ENCODE data around the gene ZC3H12D. TPM values are rescaled to one million over a fixed set of nuclear protein-coding genes. Genes with fewer than 3 reads are reported as not detected.

The ZC3H12D gene
- total and polyA plus RNA-seq, 2 of the 8 experiments (the other 6 are each of a cell fraction or from before 2014, with no cell fraction given): 0.05 to 0.07 TPM

DNA sequence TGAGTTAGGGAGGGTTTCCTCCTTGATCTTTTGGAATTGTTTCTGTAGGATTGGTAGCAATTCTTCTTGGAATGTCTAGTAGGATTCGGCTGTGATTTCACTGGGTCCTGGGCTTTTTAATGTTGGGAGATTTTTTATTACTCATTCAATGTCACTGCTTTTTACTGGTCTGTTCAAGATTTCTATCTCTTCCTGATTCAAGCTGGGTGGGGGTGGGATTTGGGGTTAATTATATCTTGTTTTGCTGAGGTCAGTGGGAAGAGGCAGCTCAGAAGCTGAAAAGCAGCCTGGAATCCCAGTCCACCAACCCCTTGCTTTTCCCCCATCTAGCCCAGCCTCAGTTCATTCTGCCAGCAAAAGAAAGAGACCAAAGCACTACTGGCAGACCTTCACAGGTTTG, 45.2 kb downstream of the ZC3H12D start:
- Histone ChIP-seq H2BK5ac (ENCODE audit: low read depth, low read length) (no peak overlapping the region), H2BK12ac (ENCODE audit: low read depth, low read length) (no peak overlapping the region), H2AK5ac (ENCODE audit: low read depth, low read length) (no peak overlapping the region), H3K14ac (ENCODE audit: insufficient read length) (no peak overlapping the region), H3K79me1 (ENCODE audit: low read depth, low read length) (no peaks in the 10 kb centered on the region), H4K91ac (replicated peaks; ENCODE audit: insufficient read length, low read length) (no peak overlapping the region), H3K4me3 (ENCODE audit: extremely low read depth in 1 of 4, insufficient read depth in 2 of 4, low read depth in 3 of 4, low read length in 4 of 4) (no peak overlapping the region), H2BK20ac (ENCODE audit: low read length) (no peak overlapping the region), H3K9ac (replicated peaks in 1 of 4; ENCODE audit: extremely low read depth in 1 of 4, low read depth in 3 of 4, low read length in 3 of 4) (no peak overlapping the region), H2AFZ (ENCODE audit: low read length) (no peak overlapping the region), H3K4me2 (ENCODE audit: insufficient read depth in 1 of 2, low read depth in 2 of 2, low read length in 2 of 2) (no peak overlapping the region), H3K4me1 (replicated peaks in 1 of 4; ENCODE audit: control insufficient read depth in 3 of 4, insufficient read depth in 4 of 4, low read length in 3 of 4) (no peaks in the 10 kb centered on the region), H4K5ac (ENCODE audit: insufficient read length, low read depth, low read length) (no peak overlapping the region), H4K8ac (ENCODE audit: extremely low read depth, insufficient read depth, low read length) (no peak overlapping the region), H2BK15ac (ENCODE audit: low read length) (no peak overlapping the region), H3K23ac (ENCODE audit: insufficient read length) (no peak overlapping the region), H3K79me2 (ENCODE audit: control insufficient read depth in 1 of 2, insufficient read depth in 2 of 2, low read length in 2 of 2) (no peaks in the 10 kb centered on the region), H3K4ac (replicated peaks; ENCODE audit: insufficient read length, low read depth, low read length) (no peak overlapping the region), H3K18ac (ENCODE audit: extremely low read depth, low read length) (no peak overlapping the region), H4K20me1 (replicated peaks in 1 of 2; ENCODE audit: control insufficient read depth in 1 of 2, insufficient read depth in 2 of 2, low read length in 2 of 2) (no peaks in the 10 kb centered on the region), H3K27ac (ENCODE audit: low read depth, low read length) (no peak overlapping the region), H3K23me2 (ENCODE audit: low read depth, low read length) (no peaks in the 10 kb centered on the region), H3K36me3 (ENCODE audit: control insufficient read depth in 2 of 4, insufficient read depth in 4 of 4, low read length in 3 of 4) (no peaks in the 10 kb centered on the region), H3K9me3 (ENCODE audit: insufficient read depth in 2 of 2, low read depth in 1 of 2, low read length in 1 of 2) (no peaks in the 10 kb centered on the region; a peak in 2 of 4 replicates), H3K56ac (replicated peaks; ENCODE audit: insufficient read length, low read depth, low read length) (no peak overlapping the region), H3K27me3 (replicated peaks in 1 of 4; ENCODE audit: control insufficient read depth in 3 of 4, extremely low read depth in 1 of 4, insufficient read depth in 3 of 4, low read length in 3 of 4) (no peaks in the 10 kb centered on the region), H2BK120ac (replicated peaks; ENCODE audit: low read depth, low read length) (no peak overlapping the region)
- WGBS, 2 experiments (ENCODE audit: extremely low coverage in 1 of 2, insufficient coverage in 1 of 2, insufficient read length in 1 of 2, insufficient replicate concordance in 2 of 2, low coverage in 1 of 2, low lambda C conversion rate in 2 of 2, missing lambda C conversion rate in 1 of 2): 100% methylated on average over 1 of the region's 1 CpG; no CpG with 5 or more reads in 1 of the 2 experiments
- POLR2A ChIA-PET (ENCODE audit: partially characterized antibody): no interaction called here
- CTCF ChIA-PET (ENCODE audit: partially characterized antibody): interaction anchor here (0.9 to 2.4 kb wide), 3 partner anchors 8 to 358 kb away, joined by 3 to 13 read pairs (median 3); no protein-coding TSS in a partner anchor
- TF ChIP-seq GABPA (IDR thresholded peaks at IDR 0.05; ENCODE audit: borderline replicate concordance, insufficient read depth, low read length): no peak
- DNase-seq (ENCODE audit: low read depth in 1 of 2, low spot score in 2 of 2): no peak
- no peak for FAIRE-seq
